WTC11 (cell line): ENCODE results near the gene YKT6. TPM values are rescaled to one million over a fixed set of nuclear protein-coding genes. Genes with fewer than 3 reads are reported as not detected.

Experiments
- ATAC-seq: fragments of 200-7000 bp; cut with Tn5 transposase; 2 replicates; pipeline ENCODE4 v1.10.0; 2021; ENCODE audit warnings: mild to moderate bottlenecking, moderate library complexity
- CTCF ChIA-PET: fragments of 300-600 bp; sonication (Branson Sonifier 250); formaldehyde crosslinking; loops from one replicate; lab custom pipeline; 2021; ENCODE audit warnings: antibody characterized with exemption; lab: Charles Lee
- POLR2A ChIA-PET: fragments of 350-600 bp; sonication (Branson Sonifier 250); formaldehyde crosslinking; loops from one replicate; lab custom pipeline; 2021; ENCODE audit warnings: antibody characterized with exemption; lab: Charles Lee
- DNase-seq: peaks from one replicate; pipeline ENCODE4 v3.0.0; 2021; ENCODE audit warnings: low spot score
- H3K27ac Mint-ChIP-seq: 2 replicates; pipeline ENCODE4 v1.8.0; 2021; ENCODE audit warnings: mixed read lengths
- H3K27me3 Mint-ChIP-seq: 2 replicates; pipeline ENCODE4 v1.8.0; 2021; ENCODE audit warnings: low read depth, mild to moderate bottlenecking, moderate library complexity, mixed read lengths
- H3K36me3 Mint-ChIP-seq: 2 replicates; pipeline ENCODE4 v1.8.0; 2021; ENCODE audit warnings: mixed read lengths
- H3K4me1 Mint-ChIP-seq: 2 replicates; pipeline ENCODE4 v1.8.0; 2022; ENCODE audit warnings: mixed read lengths
- H3K4me3 Mint-ChIP-seq: 2 replicates; pipeline ENCODE4 v1.8.0; 2021; ENCODE audit warnings: mild to moderate bottlenecking, moderate library complexity, mixed read lengths
- H3K9me3 Mint-ChIP-seq: 2 replicates; pipeline ENCODE4 v1.8.0; 2021; ENCODE audit warnings: mixed read lengths
- ATF2 ChIP-seq: sonication (generic); formaldehyde crosslinking; IDR thresholded peaks from 2 replicates; pipeline ENCODE4 v1.8.1; 2022; ENCODE audit warnings: low read depth, missing genetic modification reagents, borderline replicate concordance
- FOXP4 ChIP-seq: sonication (generic); formaldehyde crosslinking; IDR thresholded peaks from 2 replicates; pipeline ENCODE4 v1.8.0; 2022; ENCODE audit warnings: mild to moderate bottlenecking, missing genetic modification reagents
- HMGA2 ChIP-seq: fragments of 250-450 bp; sonication (Bioruptor Pico); IDR thresholded peaks from 2 replicates; pipeline ENCODE4 v1.4.0; 2021; ENCODE audit warnings: mild to moderate bottlenecking, moderate library complexity
- IRF1 ChIP-seq: sonication (generic); formaldehyde crosslinking; IDR thresholded peaks from 2 replicates; pipeline ENCODE4 v1.8.0; 2023; ENCODE audit warnings: missing genetic modification reagents
- MYBL2 ChIP-seq: sonication (generic); formaldehyde crosslinking; IDR thresholded peaks from 2 replicates; pipeline ENCODE4 v1.8.1; 2023; ENCODE audit warnings: mild to moderate bottlenecking, moderate library complexity, missing genetic modification reagents
- PRDM15 ChIP-seq: sonication (generic); formaldehyde crosslinking; IDR thresholded peaks from 2 replicates; pipeline ENCODE4 v1.8.0; 2022; ENCODE audit warnings: missing genetic modification reagents
- total RNA-seq: library from RNA; stranded (reverse); gene quantifications from 3 replicates; pipeline ENCODE4 v1.2.3, GENCODE V29; 2021
- TF ChIP-seq, protein P1 (sequence below): sonication (generic); formaldehyde crosslinking; IDR thresholded peaks from 2 replicates; pipeline ENCODE4 v1.8.1; 2023; ENCODE audit warnings: mild to moderate bottlenecking, missing genetic modification reagents
- TF ChIP-seq, protein P2 (sequence below): fragments of 250-450 bp; sonication (Bioruptor Pico); IDR thresholded peaks from 2 replicates; pipeline ENCODE4 v1.9.0; 2021; ENCODE audit warnings: moderate library complexity, mild to moderate bottlenecking, inconsistent platforms, borderline replicate concordance

The YKT6 gene
- total RNA-seq, 1 experiment from 2014 or later = 102 TPM

GRCh38 chr7:44229546-44230105 is 28.8 kb downstream of the YKT6 start (continued):
- no peak for TF ChIP-seq IRF1 (CRISPR knock-in tag)
- TF ChIP-seq, all 79 proteins: peak for 0

- ChIA-PET CTCF (interaction anchor here (1.0 to 1.2 kb wide), 2 partner anchors 9 to 12 kb away, joined by 3 to 6 read pairs; no protein-coding TSS in a partner anchor), POLR2A (no interaction called here)
- Mint-ChIP-seq H3K4me1 (no peaks in the 10 kb centered on the region), H3K4me3 (no peak overlapping the region), H3K27me3 (no peaks in the 10 kb centered on the region), H3K9me3 (no peaks in the 10 kb centered on the region), H3K36me3 (no peaks in the 10 kb centered on the region), H3K27ac (no peak overlapping the region)
- TF ChIP-seq ATF2 = no peak
- no peak for DNase-seq
- no peak for ATAC-seq
Observed at GRCh38 chr7:44230286-44230685, 29.5 kb downstream of the YKT6 start.

GRCh38 chr7:44231088-44231487 is 30.3 kb downstream of the YKT6 start:
- ChIA-PET POLR2A (no interaction called here), CTCF (interaction anchor here (0.7 to 1.7 kb wide), 4 partner anchors 10 to 17 kb away, joined by 3 to 9 read pairs (median 6); no protein-coding TSS in a partner anchor)
- H3K4me3 Mint-ChIP-seq = no peak overlapping the region
- TF ChIP-seq PRDM15 (CRISPR knock-in tag) = no peak
- TF ChIP-seq, protein P1, sequence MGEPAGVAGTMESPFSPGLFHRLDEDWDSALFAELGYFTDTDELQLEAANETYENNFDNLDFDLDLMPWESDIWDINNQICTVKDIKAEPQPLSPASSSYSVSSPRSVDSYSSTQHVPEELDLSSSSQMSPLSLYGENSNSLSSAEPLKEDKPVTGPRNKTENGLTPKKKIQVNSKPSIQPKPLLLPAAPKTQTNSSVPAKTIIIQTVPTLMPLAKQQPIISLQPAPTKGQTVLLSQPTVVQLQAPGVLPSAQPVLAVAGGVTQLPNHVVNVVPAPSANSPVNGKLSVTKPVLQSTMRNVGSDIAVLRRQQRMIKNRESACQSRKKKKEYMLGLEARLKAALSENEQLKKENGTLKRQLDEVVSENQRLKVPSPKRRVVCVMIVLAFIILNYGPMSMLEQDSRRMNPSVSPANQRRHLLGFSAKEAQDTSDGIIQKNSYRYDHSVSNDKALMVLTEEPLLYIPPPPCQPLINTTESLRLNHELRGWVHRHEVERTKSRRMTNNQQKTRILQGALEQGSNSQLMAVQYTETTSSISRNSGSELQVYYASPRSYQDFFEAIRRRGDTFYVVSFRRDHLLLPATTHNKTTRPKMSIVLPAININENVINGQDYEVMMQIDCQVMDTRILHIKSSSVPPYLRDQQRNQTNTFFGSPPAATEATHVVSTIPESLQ (CRISPR knock-in tag) = no peak
- no peak for TF ChIP-seq HMGA2
- TF ChIP-seq MYBL2 (CRISPR knock-in tag) = no peak
- no peak for TF ChIP-seq FOXP4 (CRISPR knock-in tag)
- TF ChIP-seq, protein P2, sequence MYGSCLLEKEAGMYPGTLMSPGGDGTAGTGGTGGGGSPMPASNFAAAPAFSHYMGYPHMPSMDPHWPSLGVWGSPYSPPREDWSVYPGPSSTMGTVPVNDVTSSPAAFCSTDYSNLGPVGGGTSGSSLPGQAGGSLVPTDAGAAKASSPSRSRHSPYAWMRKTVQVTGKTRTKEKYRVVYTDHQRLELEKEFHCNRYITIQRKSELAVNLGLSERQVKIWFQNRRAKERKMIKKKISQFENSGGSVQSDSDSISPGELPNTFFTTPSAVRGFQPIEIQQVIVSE = no peak
- TF ChIP-seq, all 79 proteins: peak for 0
- Mint-ChIP-seq H3K27me3 (no peaks in the 10 kb centered on the region), H3K27ac (no peak overlapping the region), H3K4me1 (no peaks in the 10 kb centered on the region), H3K9me3 (no peaks in the 10 kb centered on the region), H3K36me3 (no peaks in the 10 kb centered on the region)
- ATAC-seq = no peak
- no peak for DNase-seq
